HTR-8/SVneo (cell line): ENCODE data around the gene DLGAP3.

Source experiments
- DNase-seq: peaks from one replicate; pipeline ENCODE4 v3.0.0; 2011; ENCODE audit warnings: low spot score, mixed read lengths; ENCODE audit not compliant: insufficient read length
- FAIRE-seq: peaks from 2 replicates; lab custom pipeline; 2011; peaks lifted over from hg19 to GRCh38; lab: Jason Lieb, UNC

Gene DLGAP3

DNA sequence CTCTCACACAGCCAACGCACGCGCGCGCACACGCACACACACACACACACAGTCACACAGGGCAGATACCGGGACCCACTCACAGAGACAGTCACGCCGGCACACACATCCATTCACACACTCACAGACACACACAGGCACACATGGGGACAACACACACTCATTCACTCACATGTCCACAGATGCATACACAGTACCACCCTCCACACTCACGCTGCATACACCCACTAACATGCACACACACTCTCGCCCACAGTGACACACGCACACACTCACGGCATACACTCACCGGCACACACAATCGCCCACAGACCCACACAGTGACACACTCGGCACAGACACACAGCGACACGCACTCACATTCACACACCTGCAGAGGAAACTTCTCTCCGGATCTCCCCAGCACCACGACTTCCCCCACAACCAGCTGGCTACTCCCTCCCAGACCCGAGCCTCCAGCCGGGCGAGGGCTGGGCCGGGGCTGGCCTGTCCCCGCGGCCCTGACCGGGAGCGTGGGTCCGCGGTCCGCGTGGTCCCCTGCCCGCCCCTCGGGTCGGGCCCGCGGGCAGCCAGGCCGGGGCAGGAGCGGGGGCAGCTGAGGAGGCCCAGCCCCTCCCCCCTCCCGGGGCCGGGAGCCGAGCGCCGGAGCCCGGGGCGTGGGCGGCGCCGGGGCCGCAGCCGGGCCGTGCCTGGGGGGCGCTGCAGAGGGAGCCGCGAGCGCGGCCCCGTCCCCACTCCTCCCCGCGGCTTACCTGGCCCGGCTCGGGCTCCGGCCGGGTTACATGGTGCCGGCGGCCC, 552 bp downstream of the DLGAP3 start:
- FAIRE-seq = peak; percentile 80
- DNase-seq = no peak

DNA sequence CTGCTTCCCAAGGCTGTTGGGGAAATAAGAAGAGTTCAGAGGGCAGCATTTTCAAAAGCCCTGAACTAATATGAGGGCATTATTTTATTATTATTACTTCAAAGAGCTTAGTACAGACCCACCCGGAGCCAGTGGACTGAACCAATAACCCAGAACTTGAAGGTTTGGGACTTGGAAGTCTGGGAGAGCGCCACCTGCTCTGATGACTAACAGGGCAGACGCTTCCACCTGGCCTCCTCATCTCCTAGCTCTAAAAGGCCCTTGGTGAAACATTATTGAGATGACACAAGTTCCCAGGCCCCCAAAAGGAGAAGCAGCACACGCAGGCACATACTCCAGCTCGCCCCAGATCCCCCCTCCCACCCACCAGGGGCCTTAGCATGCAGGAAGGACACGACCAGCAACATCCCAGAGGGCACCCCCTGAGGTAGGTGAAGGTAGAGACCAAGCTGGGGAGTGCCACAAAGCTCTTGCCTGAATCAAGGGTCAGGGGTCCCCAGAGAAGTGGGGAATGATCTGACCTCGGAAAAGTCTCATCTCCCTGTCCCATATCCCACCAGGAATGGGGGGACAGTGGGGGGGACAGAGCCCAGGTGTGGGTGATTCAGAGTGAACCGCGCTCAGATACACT, 1.3 kb downstream of the DLGAP3 start:
- FAIRE-seq (no peak), DNase-seq (no peak)

DNA sequence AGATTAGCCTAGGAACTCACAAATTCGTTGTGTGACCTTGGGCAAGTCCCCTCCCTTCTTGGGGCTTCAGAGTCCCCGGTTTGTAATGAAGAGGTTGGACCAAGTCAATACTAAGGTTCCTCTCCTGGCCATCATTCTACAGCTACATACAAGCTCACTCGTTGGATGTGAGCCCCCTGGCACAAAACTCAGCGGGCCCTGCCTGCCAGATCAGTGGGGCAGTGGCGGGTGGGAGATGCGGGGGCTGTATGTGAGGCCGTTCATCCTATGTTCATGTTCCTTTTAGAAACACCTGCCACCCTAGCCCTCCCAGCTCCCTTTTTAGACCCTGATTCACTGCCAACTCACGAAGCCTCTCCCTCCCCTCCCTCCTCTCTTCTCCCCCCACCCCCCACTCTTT, 2.1 kb downstream of the DLGAP3 start:
- FAIRE-seq (no peak), DNase-seq (no peak)

DNA sequence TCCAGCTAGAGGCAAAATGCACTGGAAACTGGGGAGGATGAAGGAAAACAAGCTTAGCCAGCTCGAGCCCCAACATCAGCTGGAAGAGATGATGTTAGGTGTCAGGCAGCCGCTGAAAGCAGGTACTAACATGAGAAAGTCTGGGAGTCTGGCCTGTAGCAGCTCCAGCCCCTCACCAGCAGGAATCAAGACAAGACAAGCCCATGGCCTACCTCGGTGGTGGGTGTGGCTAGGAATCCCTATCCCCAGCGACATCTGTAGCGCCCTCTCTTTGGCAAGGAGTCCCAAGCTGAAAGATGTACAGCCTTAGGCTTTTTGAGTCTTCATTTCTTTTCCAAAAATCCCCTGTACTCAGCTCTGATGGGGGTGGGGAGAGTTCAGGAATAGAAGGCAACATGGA, 2.6 kb downstream of the DLGAP3 start:
- FAIRE-seq (no peak), DNase-seq (no peak)

DNA sequence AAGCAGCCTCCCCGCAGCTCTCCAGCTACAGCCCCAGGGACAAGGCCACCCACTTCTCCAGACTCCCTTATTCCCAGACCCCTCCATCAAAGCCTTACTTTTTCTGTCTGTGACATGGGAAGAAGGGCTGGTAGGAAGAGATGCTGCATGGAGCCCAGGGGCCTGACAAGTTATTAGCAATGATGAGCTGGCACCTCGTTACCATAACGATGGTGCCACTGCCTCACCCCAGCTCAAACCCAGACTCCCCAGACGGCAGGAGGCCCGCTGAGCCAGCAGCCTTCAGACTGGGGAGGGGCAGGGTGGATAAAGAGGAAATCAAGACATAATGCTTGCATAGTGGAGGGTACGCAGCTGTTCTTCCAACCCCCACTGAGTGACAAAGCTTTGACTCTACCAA, 3.3 kb downstream of the DLGAP3 start:
- FAIRE-seq (no peak), DNase-seq (no peak)

DNA sequence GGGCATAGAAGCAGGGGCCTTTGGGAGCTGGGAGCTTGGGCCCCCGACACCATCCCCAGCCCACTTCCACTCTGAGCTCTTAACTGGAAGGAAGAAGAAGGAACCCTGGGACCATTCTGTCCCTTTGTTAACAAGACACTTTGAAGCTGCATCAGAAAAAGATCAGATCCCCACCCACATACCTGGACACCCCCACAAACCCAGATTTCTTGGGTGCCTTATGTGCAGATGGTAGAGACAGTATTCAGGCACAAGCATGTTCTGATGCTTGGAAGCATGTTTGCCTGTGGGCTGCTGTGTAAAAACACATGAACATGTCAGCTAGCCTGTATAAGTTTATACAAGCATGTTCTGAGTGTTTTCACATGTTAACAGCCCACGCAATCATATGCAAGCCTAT, 3.7 kb downstream of the DLGAP3 start:
- no peak for DNase-seq
- no peak for FAIRE-seq

DNA sequence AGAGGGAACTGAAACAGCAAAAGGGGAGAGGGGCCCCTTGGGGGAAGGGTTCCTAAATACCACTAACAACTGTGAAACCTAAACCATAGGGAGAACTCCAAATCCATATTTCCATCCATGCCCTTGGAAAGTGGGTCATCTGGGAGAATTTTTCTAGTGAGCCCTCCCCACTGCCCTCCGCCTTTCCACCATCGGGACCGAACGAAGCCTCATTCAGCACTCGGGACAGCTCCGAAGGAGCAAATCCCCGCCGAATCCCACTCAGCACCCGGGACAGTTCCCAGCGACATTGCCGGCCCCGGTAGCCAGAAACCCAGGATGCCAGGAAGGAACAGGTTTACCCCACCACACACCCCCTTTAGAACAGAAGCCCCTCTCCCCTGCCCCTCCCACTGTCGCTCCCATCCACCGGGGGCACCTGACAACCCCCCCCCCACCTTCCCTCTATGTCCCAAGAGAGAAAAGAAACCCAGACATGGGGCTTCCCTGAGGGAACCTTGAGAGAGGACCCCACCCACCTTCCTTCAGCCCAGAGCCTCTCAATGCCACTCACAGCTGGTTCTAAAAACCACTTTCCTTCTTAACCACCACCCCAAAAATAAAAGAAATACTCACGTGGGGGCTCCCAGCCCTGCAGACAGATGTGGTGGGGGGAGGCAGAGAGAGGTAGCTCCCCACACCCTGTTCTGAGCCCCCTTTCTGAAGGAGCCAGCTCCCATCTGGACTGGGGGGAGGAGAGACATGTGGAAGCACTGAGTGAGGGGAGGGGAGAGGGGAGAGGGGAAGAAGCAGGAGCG, 4.5 kb downstream of the DLGAP3 start:
- no peak for FAIRE-seq
- peak; percentile 78 for DNase-seq

DNA sequence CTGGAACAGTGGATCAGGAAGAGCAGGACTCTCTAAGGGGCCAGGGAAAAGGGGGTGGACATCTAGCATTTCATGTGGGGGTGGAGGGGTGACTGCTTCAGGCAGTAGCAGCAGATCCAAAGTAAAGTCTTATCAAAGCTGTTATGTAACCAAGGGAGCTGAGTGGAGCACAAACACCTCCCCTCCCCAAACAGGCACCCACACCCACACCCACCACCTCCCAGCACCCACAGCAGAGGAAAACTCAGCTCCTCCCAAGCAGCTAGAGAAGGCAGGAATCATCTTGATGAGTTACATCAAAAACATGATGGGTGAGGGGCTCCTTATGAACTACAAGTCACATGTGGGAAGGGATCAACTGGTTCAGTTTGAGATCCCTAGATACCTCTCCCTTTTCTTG, 6.0 kb downstream of the DLGAP3 start:
- no peak for FAIRE-seq
- no peak for DNase-seq

DNA sequence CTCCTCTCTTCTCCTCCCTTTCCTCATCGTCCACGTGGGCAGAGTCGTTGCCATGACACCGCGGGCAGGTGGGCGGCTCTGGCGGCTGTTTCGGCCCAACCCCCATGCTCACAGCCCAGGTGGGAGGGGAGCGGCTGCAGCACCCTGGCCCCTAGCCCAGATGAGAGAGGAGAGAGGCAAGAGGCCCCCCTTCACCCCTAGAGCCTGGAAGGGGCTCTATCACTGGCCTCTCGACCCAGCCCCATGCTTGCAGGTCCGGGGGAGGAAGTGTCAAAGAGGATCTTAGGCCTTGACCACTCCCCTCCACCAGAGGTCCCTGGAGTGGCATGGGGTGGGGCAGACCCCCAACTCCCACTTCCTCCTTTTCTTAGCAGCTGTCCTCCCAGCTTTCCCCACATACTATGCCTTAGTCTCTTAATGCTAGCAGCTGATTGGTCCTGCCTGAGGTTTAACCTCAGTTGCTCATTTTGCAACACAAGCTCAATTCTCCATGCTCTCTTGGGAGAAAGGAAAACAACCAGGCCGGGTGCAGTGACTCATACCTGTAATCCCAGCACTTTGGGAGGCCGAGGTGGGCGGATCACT, 10.4 kb downstream of the DLGAP3 start:
- FAIRE-seq = no peak
- no peak for DNase-seq

DNA sequence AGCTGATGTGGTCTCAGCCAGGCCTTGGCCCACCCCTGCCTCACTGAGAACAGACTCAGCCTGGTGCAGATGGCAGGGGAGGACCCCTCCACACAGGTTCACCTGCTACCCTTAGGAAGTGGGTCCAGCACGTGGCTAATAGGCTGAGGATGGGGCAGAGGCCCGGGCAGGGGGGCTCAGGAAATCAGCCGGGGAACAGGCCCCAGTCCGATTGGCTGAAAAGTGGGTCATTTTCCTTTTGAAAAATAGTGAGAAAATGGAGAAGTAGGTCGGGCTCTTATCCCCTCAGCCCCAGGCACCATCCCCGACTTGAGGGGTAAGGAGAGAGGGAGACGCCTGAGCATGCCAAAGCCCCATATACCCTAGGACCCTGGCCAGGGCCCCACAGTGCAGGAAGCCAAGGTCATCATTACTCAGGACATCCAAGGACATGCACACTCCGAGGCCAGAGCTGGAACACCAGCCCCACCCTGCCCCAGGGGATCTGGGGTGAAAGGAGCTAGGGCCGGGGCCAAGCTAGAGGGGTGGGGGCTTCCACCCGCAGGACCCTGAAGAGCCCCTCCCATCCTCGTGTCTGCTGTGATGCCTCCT, 11.0 kb downstream of the DLGAP3 start:
- FAIRE-seq (no peak), DNase-seq (no peak)

DNA sequence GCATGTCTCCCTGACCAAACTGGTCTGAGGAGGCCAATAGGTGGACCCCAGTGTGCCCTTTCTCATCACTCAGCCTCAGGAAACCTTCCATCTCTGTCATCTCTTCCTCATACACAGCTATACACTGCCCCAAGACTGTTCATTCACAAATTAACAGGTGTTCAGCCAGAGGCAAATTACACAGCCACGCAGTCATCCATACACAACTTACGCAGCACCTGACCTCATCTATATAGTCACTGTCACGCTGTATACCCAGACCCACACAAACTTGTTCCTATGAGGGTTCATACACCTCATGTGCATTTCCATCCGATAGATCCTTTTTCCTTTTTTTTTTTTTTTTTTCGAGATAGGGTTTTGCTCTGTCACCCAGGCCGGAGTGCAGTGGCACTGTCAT, 12.4 kb downstream of the DLGAP3 start:
- DNase-seq = no peak

DNA sequence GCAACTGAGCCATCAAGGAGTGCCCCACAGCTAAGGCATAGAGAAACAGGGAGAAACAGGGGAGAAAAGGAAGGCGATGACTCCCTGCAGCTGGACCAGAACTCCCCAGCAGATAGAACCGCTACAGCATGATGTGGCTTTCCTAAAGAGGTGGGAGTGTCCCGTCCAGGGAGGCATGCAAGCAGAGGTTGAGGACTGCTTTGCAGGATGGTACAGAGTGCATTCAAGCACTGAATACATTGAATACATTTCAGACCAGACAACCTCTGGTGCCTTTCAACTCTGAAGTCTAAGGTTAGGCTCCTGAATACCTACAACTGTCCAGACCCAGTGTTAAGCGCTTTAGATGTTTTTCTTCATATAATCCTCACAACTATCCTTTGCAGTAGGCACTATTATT, 13.3 kb downstream of the DLGAP3 start:
- FAIRE-seq (no peak), DNase-seq (no peak)

More for the DNA sequence above, 12.4 kb downstream of the DLGAP3 start:
- FAIRE-seq = no peak

DNA sequence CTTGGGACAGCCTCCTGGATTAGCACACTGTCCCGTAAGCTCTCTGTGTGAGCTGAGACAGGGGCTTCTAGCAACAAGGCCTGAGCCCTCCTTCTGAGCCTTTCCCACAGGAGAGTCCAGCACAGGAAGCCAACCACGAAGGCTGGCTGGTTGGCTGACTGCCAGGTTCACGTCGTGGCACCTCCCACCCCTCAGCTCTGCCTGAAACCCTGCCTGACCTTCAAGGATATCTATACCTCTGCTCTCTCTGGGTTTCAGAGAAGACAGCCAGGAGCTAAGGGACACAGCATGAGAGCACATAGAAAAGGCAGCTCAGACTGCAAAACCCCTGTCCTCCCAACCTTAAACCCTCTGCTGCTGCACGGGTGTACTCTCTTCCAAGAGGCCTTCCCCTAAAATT, 13.9 kb downstream of the DLGAP3 start:
- FAIRE-seq (no peak), DNase-seq (no peak)

DNA sequence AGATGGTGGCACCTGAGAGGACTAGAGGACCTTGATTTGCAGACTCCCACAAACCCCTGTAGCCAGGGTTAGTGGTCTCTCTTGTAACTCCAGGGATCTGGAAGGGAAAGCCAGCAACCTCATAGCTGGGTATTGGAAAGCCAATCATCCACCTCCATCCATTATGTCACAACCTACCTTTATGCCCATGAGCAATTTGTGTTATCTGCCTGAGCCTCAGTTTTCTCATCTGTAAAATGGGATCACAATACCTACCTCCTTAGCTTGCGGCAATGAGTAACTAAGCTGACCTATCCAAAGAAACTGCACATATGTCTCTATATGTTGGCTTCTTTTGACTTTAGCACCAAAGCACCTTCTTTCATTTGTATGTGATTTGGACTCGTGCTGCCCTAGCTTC, 14.5 kb downstream of the DLGAP3 start:
- DNase-seq (no peak), FAIRE-seq (no peak)

DNA sequence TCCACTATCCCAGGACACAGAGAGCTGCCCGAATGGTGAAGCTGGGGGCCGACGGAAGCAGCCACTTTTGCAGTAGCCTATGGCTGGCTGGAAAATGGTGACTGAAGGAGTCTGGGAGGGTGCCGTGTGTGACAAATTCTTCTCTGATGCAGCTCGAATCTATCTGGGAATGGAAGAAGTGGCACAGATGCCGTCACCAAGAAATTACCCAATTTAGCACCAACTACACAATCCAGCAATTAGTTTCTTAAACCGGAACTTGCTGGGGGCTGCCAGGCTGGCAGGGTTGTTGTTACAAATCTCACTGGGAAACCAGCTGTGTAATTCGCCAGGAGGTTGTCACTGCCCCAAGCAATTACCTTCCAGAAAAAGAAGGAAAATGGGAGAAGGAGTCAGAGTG, 18.0 kb downstream of the DLGAP3 start:
- FAIRE-seq = no peak
- no peak for DNase-seq

DNA sequence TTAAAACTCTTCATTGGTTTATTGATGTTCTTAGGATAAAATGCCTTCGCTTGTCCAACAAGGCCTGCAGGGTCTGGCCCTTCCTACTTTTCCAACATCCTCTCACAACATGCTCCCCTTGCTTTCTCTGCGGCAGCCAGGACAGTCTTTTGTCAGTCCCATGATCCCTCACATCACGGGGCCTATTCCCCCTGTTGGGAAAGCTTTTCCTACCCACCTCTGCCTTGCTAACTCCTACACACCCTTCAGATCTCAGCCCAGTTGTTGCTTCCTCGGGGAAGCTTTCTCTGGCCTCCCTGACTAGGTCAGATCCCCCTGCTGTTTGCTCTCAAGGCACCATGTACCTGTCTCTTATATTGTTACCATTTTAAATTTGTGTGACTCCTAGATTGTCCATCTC, 19.0 kb downstream of the DLGAP3 start:
- FAIRE-seq = no peak
- DNase-seq = no peak

DNA sequence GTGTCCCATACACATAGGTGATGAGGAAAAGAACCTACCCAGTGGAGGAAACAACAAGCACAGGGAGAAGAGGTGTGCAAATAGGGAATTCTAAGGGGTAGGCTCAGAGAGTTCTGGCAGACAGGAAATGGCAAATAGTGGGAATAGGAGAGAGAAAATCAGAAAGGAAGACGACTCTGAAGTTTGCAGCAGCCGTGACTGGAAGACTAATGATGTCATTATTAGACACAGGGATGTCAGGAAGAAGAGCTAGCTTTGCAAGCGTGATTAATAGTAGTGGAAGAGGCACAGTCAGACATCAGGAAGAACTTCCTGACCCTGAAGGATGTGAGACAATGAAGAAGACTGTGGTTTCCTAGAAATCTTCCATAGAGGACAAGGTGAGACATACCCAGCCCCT, 21.1 kb downstream of the DLGAP3 start:
- DNase-seq (no peak), FAIRE-seq (no peak)

DNA sequence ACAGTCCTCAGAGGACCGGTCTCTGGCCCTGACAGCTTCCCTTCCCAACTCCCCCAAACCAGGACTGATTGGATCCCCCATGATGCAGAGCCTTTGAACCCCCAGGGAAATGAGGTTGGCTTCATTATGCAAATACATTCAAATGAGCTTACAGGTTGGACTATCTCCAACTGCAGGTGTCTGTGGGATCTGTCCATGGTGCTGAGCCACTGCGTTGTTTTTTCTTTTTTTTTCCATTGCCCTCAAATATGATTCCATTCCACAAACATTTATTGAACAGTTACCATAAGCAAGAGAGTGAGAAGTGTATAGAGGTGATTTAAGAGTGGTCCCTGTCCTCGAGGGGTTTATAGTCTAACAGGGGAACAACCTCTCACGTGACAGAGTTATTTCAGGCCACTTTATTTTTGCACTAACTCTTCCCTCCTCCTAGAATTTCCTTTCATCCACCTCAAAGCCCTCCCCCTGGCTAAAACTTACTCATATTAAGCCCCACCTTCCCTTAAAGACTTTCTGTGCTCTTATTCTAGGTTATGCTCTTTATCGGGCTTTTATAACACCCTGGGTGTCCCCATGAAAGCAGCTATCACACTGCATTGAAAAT, 21.9 kb downstream of the DLGAP3 start:
- FAIRE-seq = no peak
- DNase-seq = no peak

DNA sequence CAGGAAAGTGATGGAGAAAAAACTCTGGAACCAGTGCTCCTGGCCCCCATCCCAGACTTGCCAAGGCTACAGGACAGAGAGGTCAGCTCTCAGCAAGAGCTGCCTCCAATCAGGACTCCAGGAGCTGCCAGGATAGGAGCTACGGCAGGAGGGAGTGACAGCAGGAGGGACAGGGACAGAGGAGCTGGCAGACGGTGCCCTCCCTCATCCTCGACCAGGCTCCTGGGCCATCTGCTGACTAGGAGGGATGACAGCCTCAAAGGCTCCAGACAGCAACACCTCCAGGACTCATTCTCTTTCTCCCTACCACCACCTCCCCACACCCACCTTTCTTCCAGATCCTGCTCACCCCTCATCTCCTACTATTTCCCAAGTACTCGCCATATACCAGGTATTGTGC, 22.7 kb downstream of the DLGAP3 start:
- FAIRE-seq = no peak

DNA sequence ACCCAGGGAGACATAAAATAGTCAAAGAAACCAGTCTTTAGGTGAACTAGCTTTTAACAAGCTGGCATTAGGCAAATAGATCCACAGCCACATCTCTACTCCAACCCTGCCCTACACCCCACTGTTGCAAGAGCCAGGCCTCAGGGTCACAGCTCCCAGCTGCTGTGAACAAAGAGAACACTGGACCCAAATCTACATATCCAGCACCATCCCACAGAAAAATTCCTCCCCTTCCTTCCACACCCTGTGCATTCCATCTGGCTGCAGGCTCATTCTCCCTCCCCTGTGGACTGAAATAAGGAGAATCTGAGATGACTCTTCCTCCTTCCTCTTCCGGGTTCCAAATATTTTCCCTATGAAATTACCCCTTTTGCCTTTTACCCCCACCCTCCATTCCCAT, 23.2 kb downstream of the DLGAP3 start:
- DNase-seq = no peak
- FAIRE-seq = no peak

More for the DNA sequence above, 22.7 kb downstream of the DLGAP3 start:
- no peak for DNase-seq
